Kasumi-1 (cell line): ENCODE data around the gene CUX1.

Experiments
- DNase-seq, 2 experiments: peaks; one replicate each; lab custom pipeline; 2025; lab: John Stamatoyannopoulos, UW

The CUX1 gene

GRCh38 chr7:102185796-102186195 is 368.4 kb downstream of the CUX1 start:
- DNase-seq, result no peak

- DNase-seq, result no peak
Observed at GRCh38 chr7:102186306-102186705, 368.9 kb downstream of the CUX1 start.

- no peak for DNase-seq
Observed at GRCh38 chr7:102188746-102189145, 371.3 kb downstream of the CUX1 start.

DNA sequence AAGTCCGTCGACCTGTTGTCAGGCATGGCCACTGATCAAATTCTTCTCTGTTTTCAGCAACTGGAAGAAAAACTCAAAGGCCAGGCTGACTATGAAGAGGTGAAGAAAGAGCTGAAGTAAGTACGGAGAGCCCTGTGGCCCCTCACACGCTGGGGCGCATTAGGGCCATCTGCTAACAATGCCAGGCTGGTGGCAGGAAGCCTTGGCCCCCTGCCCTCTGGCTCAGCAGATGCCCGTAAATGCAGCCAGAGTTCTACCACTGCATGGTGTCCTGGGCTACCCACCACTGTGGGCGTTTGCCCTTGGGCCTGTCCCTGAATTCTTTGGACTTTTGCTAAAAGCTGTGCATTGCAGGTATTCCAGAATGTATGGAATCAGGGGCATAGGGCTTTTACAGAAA is 372.3 kb downstream of the CUX1 start:
- no peak for DNase-seq

DNA sequence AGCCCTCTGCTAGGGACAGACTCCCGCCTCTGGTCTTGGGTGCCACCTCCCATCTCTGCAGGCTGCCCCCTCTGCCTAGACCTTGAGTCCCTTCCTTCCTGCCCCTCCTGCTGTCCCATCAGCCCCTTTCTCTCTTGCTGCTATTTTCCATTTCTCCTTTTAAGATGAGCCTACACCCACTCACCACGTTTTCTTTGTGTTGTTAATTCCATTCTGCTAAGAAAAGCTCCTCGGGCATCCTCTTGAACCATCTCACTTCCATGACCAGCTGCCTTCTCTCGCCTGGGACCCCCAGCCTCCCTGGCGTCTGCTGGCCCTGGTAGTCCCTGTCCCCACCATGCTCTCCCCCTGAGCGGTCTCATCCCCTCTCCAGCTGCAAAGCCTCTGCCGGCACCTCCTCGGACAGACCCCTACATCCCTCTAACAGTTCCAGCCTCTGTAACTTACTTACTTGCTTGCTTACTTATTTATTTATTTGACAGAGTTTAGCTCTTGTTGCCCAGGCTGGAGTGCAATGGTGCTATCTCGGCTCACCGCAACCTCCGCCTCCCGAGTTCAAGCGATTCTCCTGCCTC is 373.4 kb downstream of the CUX1 start:
- DNase-seq, result no peak

- no peak for DNase-seq
Observed at GRCh38 chr7:102191556-102192379, 374.3 kb downstream of the CUX1 start.

- DNase-seq, result no peak
Observed at GRCh38 chr7:102192790-102193189, 375.4 kb downstream of the CUX1 start.

GRCh38 chr7:102193806-102194205 is 376.4 kb downstream of the CUX1 start:
- DNase-seq, result no peak

GRCh38 chr7:102195361-102195760 is 377.9 kb downstream of the CUX1 start:
- DNase-seq, result no peak

DNA sequence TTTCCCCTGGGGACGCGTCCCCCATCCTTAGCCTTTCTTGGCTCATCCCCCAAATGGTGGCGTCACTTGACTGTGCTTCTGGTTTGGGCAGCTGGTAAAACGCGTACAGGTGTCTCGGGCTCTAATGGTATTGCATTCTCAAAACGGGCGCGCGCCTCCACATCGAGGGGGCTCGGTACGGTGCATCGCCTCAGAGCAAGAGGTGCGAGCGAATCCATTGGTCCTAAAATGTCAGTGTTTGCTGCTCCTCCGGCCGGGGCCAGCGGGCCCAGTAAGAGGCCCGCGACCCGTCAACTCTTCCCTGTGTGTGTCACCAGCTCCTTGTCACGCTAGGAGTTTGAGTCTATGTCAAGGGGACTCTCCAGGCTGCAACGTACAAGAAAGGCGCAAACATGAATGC is 378.6 kb downstream of the CUX1 start:
- no peak for DNase-seq

- DNase-seq, result no peak
Observed at GRCh38 chr7:102197161-102197560, 379.7 kb downstream of the CUX1 start.

DNA sequence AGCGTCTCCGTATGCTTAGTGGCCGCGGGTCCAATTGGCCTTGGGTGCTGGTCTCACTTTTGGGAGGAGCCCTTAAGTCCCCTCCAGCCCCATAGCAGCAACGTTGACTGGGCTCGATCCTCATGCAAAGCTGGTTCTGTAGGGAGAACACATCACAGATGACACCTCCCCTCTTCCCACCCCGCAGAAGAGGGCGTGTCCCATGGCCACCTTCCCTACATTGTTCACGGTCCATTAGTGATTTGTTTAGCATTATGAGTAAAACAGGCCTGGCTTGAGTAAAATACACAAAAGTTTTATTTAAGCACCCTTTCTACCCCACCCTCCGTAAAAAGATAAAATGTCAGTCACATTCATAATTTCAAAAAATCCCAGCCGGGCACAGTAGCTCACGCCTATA is 380.2 kb downstream of the CUX1 start:
- DNase-seq, result no peak

GRCh38 chr7:102198417-102198956 is 381.1 kb downstream of the CUX1 start:
- DNase-seq, result no peak

- DNase-seq, result no peak
Observed at GRCh38 chr7:102201576-102201975, 384.1 kb downstream of the CUX1 start.

DNA sequence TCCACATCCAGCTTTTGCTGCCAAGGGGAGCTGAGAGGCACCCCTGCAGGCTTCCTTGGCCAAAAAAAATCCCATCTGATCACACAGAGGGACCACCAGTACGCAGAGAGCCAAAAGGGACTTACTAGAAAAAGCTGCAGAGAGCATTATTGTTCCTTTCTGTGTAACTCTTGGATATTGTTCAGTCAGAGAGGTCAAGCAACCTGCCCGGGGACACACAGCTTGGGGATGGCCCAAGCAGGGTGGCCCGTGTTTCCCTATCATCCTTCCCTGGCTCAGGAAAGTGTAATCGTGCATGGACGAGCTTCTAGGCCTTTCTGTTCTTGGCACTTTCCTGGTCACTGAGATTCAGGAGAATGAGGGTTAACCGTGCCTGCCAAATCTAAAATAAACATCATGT is 385.1 kb downstream of the CUX1 start:
- DNase-seq, result no peak

- DNase-seq, result no peak
Observed at GRCh38 chr7:102203218-102203617, 385.8 kb downstream of the CUX1 start.

GRCh38 chr7:102204212-102204611 is 386.8 kb downstream of the CUX1 start:
- DNase-seq, result no peak

DNA sequence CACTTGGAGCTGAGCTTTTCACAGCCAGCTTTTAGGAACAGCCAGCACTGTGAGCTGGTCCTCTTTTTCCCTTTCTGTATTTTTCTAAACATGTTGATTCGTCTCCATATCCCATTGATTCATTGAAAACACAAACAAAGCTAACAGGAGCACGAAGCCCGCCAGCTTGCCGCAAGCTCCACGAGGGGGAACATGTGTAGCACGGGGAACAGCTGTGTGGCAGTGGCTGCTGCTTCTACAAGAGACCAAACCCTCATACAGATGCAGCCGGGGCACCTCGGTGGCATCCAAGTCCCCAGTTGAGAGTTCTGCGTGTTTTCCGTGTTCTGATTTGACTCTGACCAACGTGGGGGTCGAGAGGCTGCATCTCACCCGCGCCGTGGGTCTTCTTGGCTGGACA is 388.5 kb downstream of the CUX1 start:
- no peak for DNase-seq

DNA sequence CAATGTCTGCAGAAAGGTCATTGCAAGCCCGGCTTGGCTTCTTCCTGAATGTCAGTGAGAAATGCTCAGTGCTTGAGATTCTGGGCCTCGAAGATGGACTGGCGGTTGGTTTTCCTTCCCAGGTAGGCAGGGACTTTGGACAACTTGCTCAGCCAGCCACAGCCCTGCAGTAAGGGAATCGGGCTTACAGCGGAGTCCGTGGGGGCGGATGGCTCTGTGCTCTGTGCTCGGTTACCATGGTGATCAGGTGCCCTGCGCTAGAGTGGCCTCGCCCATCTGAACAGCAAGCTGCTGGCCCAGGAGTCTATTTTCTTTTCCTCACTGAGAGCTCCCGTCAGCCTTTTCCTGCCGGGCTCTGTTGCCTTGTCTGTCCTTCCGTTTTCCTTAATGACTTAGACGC is 391.4 kb downstream of the CUX1 start:
- no peak for DNase-seq

- no peak for DNase-seq
Observed at GRCh38 chr7:102210787-102211186, 393.4 kb downstream of the CUX1 start.

- no peak for DNase-seq
Observed at GRCh38 chr7:102211590-102212550, 394.4 kb downstream of the CUX1 start.

- DNase-seq, result no peak
Observed at GRCh38 chr7:102214477-102215072, 397.1 kb downstream of the CUX1 start.
